Ovary (tissue), 9 donors: Measurements from ENCODE around the gene GNG7. TPM values are rescaled to one million over a fixed set of nuclear protein-coding genes. Genes with fewer than 3 reads are reported as not detected.
"Not testable (repeated sequence)": the region's sequence is repeated elsewhere in the genome, so short reads cannot be mapped to it uniquely, and the experiment has no call there.

ENCODE experiments used
- DNase-seq, 5 donors: peaks; one replicate each; pipeline ENCODE4 v3.0.0-alpha.2; 2019 to 2020
- H3K27ac ChIP-seq, 2 donors: fragments of 200-600 bp; one replicate each; pipeline versions ENCODE4 v1.5.1 to v1.8.0; 2019 to 2022
- H3K27me3 ChIP-seq: fragments of 200-600 bp; one replicate; pipeline ENCODE4 v1.8.0; 2022
- H3K36me3 ChIP-seq: fragments of 200-600 bp; sonication (generic); one replicate; pipeline ENCODE4 v1.5.1; 2019
- H3K4me1 ChIP-seq: one replicate; pipeline ENCODE4 v1.8.1; 2013; ENCODE audit warnings: mild to moderate bottlenecking, moderate library complexity; ENCODE audit not compliant: insufficient read depth
- H3K4me3 ChIP-seq: fragments of 200-600 bp; sonication (generic); one replicate; pipeline ENCODE4 v1.5.1; 2017
- H3K9me3 ChIP-seq, 2 donors: fragments of 200-600 bp in 1 of 2; sonication (generic) in 1 of 2; one replicate each; pipeline versions ENCODE4 v1.5.1 to v1.8.1; 2013 to 2019; ENCODE audit warnings: mild to moderate bottlenecking in 1 of 2, moderate library complexity in 1 of 2
- CTCF ChIP-seq, 3 donors: fragments of 450-650 bp in 2 of 3; fragments of 200-600 bp in 1 of 3; IDR thresholded peaks; one replicate each; pipeline versions ENCODE4 v1.5.1 to v1.8.0; 2016 to 2022; ENCODE audit warnings: antibody characterized with exemption in 3 of 3, mild to moderate bottlenecking in 1 of 3
- EP300 ChIP-seq: sonication (generic); formaldehyde crosslinking; IDR thresholded peaks from one replicate; pipeline ENCODE4 v1.6.1; 2017; ENCODE audit warnings: antibody characterized with exemption
- POLR2A ChIP-seq: fragments of 450-650 bp; IDR thresholded peaks from one replicate; pipeline ENCODE4 v1.6.1; 2017; ENCODE audit warnings: antibody characterized with exemption, mild to moderate bottlenecking, moderate library complexity
- WGBS, 3 donors: extraction: QIAGEN DNeasy Blood & Tissue Kit in 1 of 3; methylation state at CpG; one replicate each; pipeline versions ENCODE4 v1.1.5 to v1.1.7; 2013 to 2017; 5-methylcytosine and 5-hydroxymethylcytosine counted together
- intact Hi-C, 4 donors: fragments of 100-400 bp; cut with DNase I; formaldehyde crosslinking; loops; one replicate each; pipeline versions ENCODE4 v1.11.0 to v1.15.1; 2022 to 2023
- polyA plus RNA-seq, 2 donors: library from polyadenylated mRNA; stranded (reverse); fragments of 200-250 nt in 1 of 2; fragments of 350-450 nt in 1 of 2; fragmentation: Illumina TruSeq in 1 of 2; extraction: RNeasy Lipid Tissue Mini Kit (QIAGEN cat#74804) in 1 of 2; gene quantifications; one replicate each; pipeline ENCODE4 v1.2.3, GENCODE V29; 2013 to 2014
- total RNA-seq, 7 donors: library from RNA; depleted of rRNA in 2 of 7; stranded (reverse); fragments of >200 nt in 2 of 7; fragmentation: NEBNext Ultra II Directional in 3 of 7; extraction: Animal tissue kit (Norgen Biotek cat#: 25700) in 3 of 7; gene quantifications; one replicate each; pipeline versions ENCODE4 v1.1.0 to v1.2.4, GENCODE V29; 2016 to 2023
- donor health status: DM: no; HTN: no; CAD: no; lungs with moderate emphysema.
- donor health status: DM: no; HTN: no; CAD: no.
- donor health status: Bipolar disorder and iron deficiency.
- donor health status: DM: yes; HTN: yes; CAD: no.
- donor health status: DM: no; HTN: no; CAD: no.
- donor health status: DM: yes; HTN: yes; CAD: no.

GNG7 gene
- total and polyA plus RNA-seq, 9 donors: 4.1 to 36.3 (median 15.1) TPM

- H3K4me1 ChIP-seq: peaks cover 7% of the 10 kb centered on the region
- DNase-seq: no peak
- H3K36me3 ChIP-seq: no peaks in the 10 kb centered on the region
- H3K4me3 ChIP-seq: no peak overlapping the region
- H3K27ac ChIP-seq: no peak overlapping the region
- TF ChIP-seq EP300: no peak
- no peak for TF ChIP-seq CTCF (IDR thresholded peaks at IDR 0.05)
- TF ChIP-seq POLR2A: no peak
- H3K27me3 ChIP-seq: no peaks in the 10 kb centered on the region
- 83 to 87% (median 86%) methylated on average over 12 of the region's 12 CpGs for WGBS, 3 donors
- intact Hi-C loops: no loop called here
- H3K9me3 ChIP-seq: no peaks in the 10 kb centered on the region
Measured at GRCh38 chr19:2676823-2677222, 25.7 kb downstream of the GNG7 start.

- TF ChIP-seq EP300: no peak
- Histone ChIP-seq H3K36me3 (no peaks in the 10 kb centered on the region), H3K9me3 (no peaks in the 10 kb centered on the region), H3K27ac (no peak overlapping the region), H3K4me3 (no peak overlapping the region), H3K4me1 (peaks cover 7% of the 10 kb centered on the region), H3K27me3 (no peaks in the 10 kb centered on the region)
- intact Hi-C loops: no loop called here
- peak in 1 of 5 donors; percentile 54 for DNase-seq
- WGBS, 3 donors: 35 to 49% (median 48%) methylated on average over 10 to 11 of the region's 11 CpGs
Measured at GRCh38 chr19:2675892-2676291, 26.6 kb downstream of the GNG7 start.

GRCh38 chr19:2670217-2670616, 32.3 kb downstream of the GNG7 start:
- intact Hi-C loops: no loop called here

GRCh38 chr19:2668175-2668763, 34.2 kb downstream of the GNG7 start:
- Histone ChIP-seq H3K27me3 (no peaks in the 10 kb centered on the region), H3K36me3 (no peaks in the 10 kb centered on the region), H3K4me3 (no peak overlapping the region), H3K9me3 (no peaks in the 10 kb centered on the region), H3K27ac (no peak overlapping the region), H3K4me1 (no peaks in the 10 kb centered on the region)
- no peak for DNase-seq
- intact Hi-C loops: no loop called here
- 78 to 90% (median 88%) methylated on average over 15 of the region's 15 CpGs for WGBS, 3 donors
- no peak for TF ChIP-seq POLR2A

More at GRCh38 chr19:2670217-2670616, 32.3 kb downstream of the GNG7 start:
- Histone ChIP-seq H3K9me3 (no peaks in the 10 kb centered on the region), H3K27ac (no peak overlapping the region), H3K27me3 (no peaks in the 10 kb centered on the region), H3K4me1 (peaks cover 2% of the 10 kb centered on the region), H3K4me3 (no peak overlapping the region), H3K36me3 (no peaks in the 10 kb centered on the region)
- no peak for TF ChIP-seq POLR2A
- TF ChIP-seq CTCF (IDR thresholded peaks at IDR 0.05): no peak
- TF ChIP-seq EP300: no peak
- 74 to 82% (median 80%) methylated on average over 15 to 16 of the region's 16 CpGs for WGBS, 3 donors
- DNase-seq: no peak

GRCh38 chr19:2667349-2667748, 35.1 kb downstream of the GNG7 start:
- H3K36me3 ChIP-seq, H3K4me1 ChIP-seq, H3K27ac ChIP-seq, DNase-seq, H3K4me3 ChIP-seq, intact Hi-C loops, H3K9me3 ChIP-seq, H3K27me3 ChIP-seq: not testable (repeated sequence)
- 90 to 94% (median 92%) methylated on average over 10 of the region's 10 CpGs for WGBS, 3 donors

- WGBS, 3 donors: 85 to 90% (median 89%) methylated on average over 9 of the region's 9 CpGs
- H3K27me3 ChIP-seq: no peaks in the 10 kb centered on the region
- intact Hi-C loops: no loop called here
- TF ChIP-seq EP300: no peak
- no peak for TF ChIP-seq CTCF (IDR thresholded peaks at IDR 0.05)
- DNase-seq: no peak
- no peaks in the 10 kb centered on the region for H3K36me3 ChIP-seq
- H3K9me3 ChIP-seq: no peaks in the 10 kb centered on the region
- no peaks in the 10 kb centered on the region for H3K4me1 ChIP-seq
- H3K27ac ChIP-seq: no peak overlapping the region
- no peak overlapping the region for H3K4me3 ChIP-seq
Measured at GRCh38 chr19:2666344-2666994, 36.0 kb downstream of the GNG7 start.
